Right cardiac atrium (tissue), 5 donors: ENCODE measurements around the gene HOMER1. TPM values are rescaled to one million over a fixed set of nuclear protein-coding genes. Genes with fewer than 3 reads are reported as not detected.

Experiments used
- ATAC-seq, 2 donors: fragments of 200-7000 bp; cut with Tn5 transposase; one replicate each; pipeline versions ENCODE4 v1.8.0 to v1.9.1; 2020; ENCODE audit warnings: moderate library complexity in 2 of 2, mild to moderate bottlenecking in 1 of 2
- DNase-seq, 3 donors: peaks; one replicate each; pipeline ENCODE4 v3.0.0-alpha.2; 2020
- H3K27ac ChIP-seq: one replicate; pipeline ENCODE4 v1.5.1; 2013; ENCODE audit warnings: mild to moderate bottlenecking, low read length, control low read depth, moderate library complexity
- H3K27me3 ChIP-seq: one replicate; pipeline ENCODE4 v1.6.1; 2013; ENCODE audit not compliant: control insufficient read depth, insufficient read depth
- H3K4me1 ChIP-seq: one replicate; pipeline ENCODE4 v1.6.1; 2013; ENCODE audit warnings: low read length; ENCODE audit not compliant: control insufficient read depth, insufficient read depth
- H3K4me3 ChIP-seq: one replicate; pipeline ENCODE4 v1.5.1; 2013; ENCODE audit warnings: low read length, control low read depth
- H3K9me3 ChIP-seq: one replicate; pipeline ENCODE4 v1.6.1; 2013; ENCODE audit warnings: low read length; ENCODE audit not compliant: control insufficient read depth
- WGBS: extraction: QIAGEN DNeasy Blood & Tissue Kit; methylation state at CpG from one replicate; pipeline ENCODE4 v1.1.7; 2013; 5-methylcytosine and 5-hydroxymethylcytosine counted together
- intact Hi-C, 4 donors: fragments of 100-400 bp; cut with DNase I; formaldehyde crosslinking; loops; one replicate each; pipeline versions ENCODE4 v1.11.0 to v1.14.0; 2022 to 2023
- polyA plus RNA-seq: library from polyadenylated mRNA; stranded (reverse); fragments of 200-250 nt; gene quantifications from one replicate; pipeline ENCODE4 v1.2.3, GENCODE V29; 2013
- total RNA-seq, 4 donors: library from RNA; stranded (reverse); fragmentation: NEBNext Ultra II Directional; extraction: Animal tissue kit (Norgen Biotek cat#: 25700); gene quantifications; one replicate each; pipeline ENCODE4 v1.2.1, GENCODE V29; 2021
- donor health status: healthy with polysubstance abuse.
- donor health status: DM: no; HTN: yes; CAD: no.
- donor health status: DM: no; HTN: no; CAD: no.
- donor health status: DM: no; HTN: yes; CAD: no; lungs with severe emphysema.
- donor health status: DM: yes; HTN: yes; CAD: no.

Gene HOMER1
- total and polyA plus RNA-seq, 5 donors: 10.0 to 57.6 (median 42.4) TPM

- H3K27me3 ChIP-seq: no peaks in the 10 kb centered on the region
- DNase-seq (no peak), ATAC-seq (peak; percentile 83 to 87)
- no peaks in the 10 kb centered on the region for H3K9me3 ChIP-seq
- no peaks in the 10 kb centered on the region for H3K4me1 ChIP-seq
- no peak overlapping the region for H3K4me3 ChIP-seq
- H3K27ac ChIP-seq: no peak overlapping the region
- intact Hi-C loops: no loop called here
Observed at GRCh38 chr5:79378510-79379186, 135.3 kb downstream of the HOMER1 start.

DNA sequence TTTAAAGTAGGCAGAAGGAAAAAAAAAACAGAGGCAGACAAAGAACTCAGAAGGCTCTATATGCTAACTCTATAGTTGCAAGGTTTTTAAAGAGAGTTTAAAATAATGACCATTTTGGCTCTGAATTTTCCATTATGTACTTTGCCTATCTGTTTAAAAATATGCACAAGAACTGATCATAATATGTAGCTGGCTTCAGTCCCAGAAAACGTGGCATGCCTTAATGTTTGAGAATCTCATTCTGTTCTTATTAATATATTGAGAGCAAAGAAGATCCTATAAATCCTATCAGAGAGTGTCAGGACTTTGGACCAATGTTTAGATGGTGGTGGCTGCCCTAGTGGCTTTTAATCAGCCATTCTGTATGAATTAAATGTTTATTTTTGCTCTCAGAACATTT lies 156.5 kb downstream of the HOMER1 start:
- Histone ChIP-seq H3K27me3 (no peaks in the 10 kb centered on the region), H3K4me3 (no peak overlapping the region), H3K27ac (no peak overlapping the region), H3K9me3 (no peaks in the 10 kb centered on the region), H3K4me1 (no peaks in the 10 kb centered on the region)
- ATAC-seq: no peak
- intact Hi-C loops: no loop called here
- no peak for DNase-seq
- WGBS: 11% methylated on average over 1 of the region's 1 CpG

DNA sequence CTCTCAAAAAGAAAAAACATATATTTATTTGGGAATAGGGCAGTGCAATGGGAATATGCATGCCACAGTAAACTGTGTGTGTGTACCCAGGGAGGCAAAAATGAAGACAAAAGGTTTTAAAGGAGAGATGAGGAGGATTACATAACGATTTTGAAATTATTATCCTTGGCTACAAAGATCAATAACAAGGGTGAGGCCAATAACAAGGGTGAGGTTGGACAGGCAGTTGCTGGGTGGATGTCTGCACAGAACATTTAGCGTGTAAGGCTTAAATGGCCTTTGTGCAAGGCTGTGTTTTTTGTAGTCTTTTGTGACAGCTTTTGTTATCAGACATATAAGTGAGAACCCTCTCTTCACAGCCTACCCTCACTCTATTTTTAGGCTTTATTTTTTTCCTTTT lies 164.1 kb downstream of the HOMER1 start:
- ATAC-seq (no peak), DNase-seq (no peak)
- intact Hi-C loops: no loop called here
- no peak overlapping the region for H3K4me3 ChIP-seq
- 86% methylated on average over 2 of the region's 2 CpGs for WGBS
- no peaks in the 10 kb centered on the region for H3K4me1 ChIP-seq
- no peak overlapping the region for H3K27ac ChIP-seq
- H3K9me3 ChIP-seq: no peaks in the 10 kb centered on the region
- H3K27me3 ChIP-seq: no peaks in the 10 kb centered on the region

DNA sequence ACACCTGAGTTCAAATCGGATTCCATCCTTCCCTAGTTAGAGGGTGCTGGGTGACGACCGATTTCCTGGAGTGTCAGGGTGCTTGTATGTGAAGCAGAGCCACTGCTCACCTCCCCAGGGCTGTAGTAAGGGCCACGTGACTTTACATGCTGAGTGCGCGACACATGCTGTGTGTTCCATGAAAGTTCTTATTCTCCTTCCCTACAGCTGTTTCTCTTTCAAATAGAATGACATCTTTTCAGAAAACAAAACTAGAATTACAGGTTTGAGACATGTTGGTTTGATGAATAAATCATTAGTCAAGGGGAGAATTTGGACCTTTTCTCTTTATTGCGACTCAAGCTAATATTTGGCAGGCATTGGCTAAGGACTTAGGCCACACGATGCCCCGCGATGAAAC lies 164.9 kb downstream of the HOMER1 start:
- no peak for DNase-seq
- Histone ChIP-seq H3K27ac (no peak overlapping the region), H3K9me3 (no peaks in the 10 kb centered on the region), H3K4me1 (no peaks in the 10 kb centered on the region), H3K4me3 (no peak overlapping the region), H3K27me3 (no peaks in the 10 kb centered on the region)
- intact Hi-C loops: no loop called here
- 88% methylated on average over 10 of the region's 10 CpGs for WGBS
- ATAC-seq: no peak

DNA sequence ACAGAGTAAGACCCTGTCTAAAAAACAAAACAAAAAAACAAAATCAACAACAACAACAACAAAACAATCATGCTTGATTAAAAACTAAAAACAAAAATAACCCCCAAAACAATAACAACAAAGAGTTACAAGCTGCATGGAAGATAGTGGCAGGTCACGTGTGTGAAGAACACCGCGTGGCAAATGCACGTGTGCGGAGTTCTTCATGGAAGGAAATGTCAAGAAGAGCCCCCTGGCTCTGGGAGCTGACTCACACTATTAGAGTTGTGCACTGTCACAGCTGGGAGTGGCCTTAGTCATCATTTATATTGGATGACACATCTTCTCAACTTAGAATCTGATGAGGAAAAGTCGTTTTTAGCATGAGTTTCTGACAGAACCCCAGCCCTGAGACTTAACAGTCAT lies 167.5 kb downstream of the HOMER1 start:
- no peak for ATAC-seq
- Histone ChIP-seq H3K27me3 (no peaks in the 10 kb centered on the region), H3K27ac (no peak overlapping the region), H3K4me3 (no peak overlapping the region), H3K9me3 (no peaks in the 10 kb centered on the region), H3K4me1 (no peaks in the 10 kb centered on the region)
- intact Hi-C loops: no loop called here
- no peak for DNase-seq
- WGBS: 81% methylated on average over 6 of the region's 6 CpGs

DNA sequence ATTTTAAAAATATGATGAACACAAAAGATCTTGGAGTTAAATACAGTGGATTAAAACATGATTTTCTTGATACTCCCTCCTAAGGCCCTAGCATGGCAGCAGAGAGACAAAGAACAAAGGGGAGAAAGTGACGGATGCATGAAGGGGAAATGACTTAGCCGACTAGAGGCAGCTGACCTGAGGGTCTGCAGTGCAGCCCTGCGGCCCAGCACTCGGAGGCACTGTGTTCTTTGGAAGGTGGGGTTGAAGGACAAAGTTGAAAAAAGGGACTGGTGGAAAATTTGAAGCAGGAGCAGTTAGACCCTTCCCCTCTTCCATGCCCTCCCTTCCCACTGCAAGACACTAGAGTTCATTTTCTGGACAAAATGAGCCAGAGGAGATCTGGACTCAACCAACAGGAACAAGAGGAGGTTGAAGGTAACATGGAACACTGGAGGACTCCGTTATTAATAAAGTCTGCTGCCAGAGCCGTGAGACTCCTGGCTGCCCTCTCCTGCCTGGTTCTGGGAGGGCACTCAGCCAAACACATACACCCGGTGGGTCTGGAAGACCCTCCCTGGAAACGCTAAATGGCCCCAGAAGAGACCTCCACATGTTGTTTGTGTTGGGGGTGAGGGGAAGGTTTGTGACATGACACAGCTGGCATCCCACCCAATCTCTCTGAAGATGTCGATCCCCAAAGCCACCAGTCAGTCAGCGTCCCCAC lies 179.9 kb downstream of the HOMER1 start:
- DNase-seq: no peak
- 74% methylated on average over 10 of the region's 10 CpGs for WGBS

DNA sequence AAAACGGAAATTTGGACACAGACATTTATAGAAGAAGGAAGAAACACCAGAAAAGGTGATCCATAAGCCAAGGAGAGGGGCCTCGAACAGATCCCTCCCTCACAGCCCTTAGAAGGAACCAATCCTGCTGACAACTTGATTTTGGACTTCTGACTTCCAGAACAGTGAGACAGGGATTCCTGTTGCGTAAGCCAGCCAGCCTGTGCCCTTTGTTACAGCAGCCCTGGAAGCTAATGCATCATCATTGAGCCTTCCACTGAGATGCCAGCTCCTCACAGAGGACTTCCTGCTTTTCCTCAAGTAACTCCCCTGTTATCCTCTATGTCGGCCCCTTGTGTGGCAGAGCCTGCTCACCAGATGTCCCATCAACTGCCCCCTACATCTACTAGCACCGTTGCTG lies 183.9 kb downstream of the HOMER1 start:
- no peaks in the 10 kb centered on the region for H3K27me3 ChIP-seq

More for the DNA sequence above, 179.9 kb downstream of the HOMER1 start:
- ATAC-seq: no peak
- Histone ChIP-seq H3K27me3 (no peaks in the 10 kb centered on the region), H3K27ac (no peak overlapping the region), H3K4me3 (no peak overlapping the region), H3K4me1 (no peaks in the 10 kb centered on the region), H3K9me3 (peaks cover 2% of the 10 kb centered on the region)
- intact Hi-C loops: no loop called here

GRCh38 chr5:79329453-79329852 lies 184.5 kb downstream of the HOMER1 start:
- ATAC-seq: no peak
- Histone ChIP-seq H3K4me3 (no peak overlapping the region), H3K9me3 (peaks cover 2% of the 10 kb centered on the region), H3K27me3 (no peaks in the 10 kb centered on the region), H3K27ac (no peak overlapping the region), H3K4me1 (no peaks in the 10 kb centered on the region)
- 80% methylated on average over 4 of the region's 4 CpGs for WGBS
- intact Hi-C loops: no loop called here
- no peak for DNase-seq

More for the DNA sequence above, 183.9 kb downstream of the HOMER1 start:
- peaks cover 2% of the 10 kb centered on the region for H3K9me3 ChIP-seq
- intact Hi-C loops: no loop called here
- H3K4me3 ChIP-seq: no peak overlapping the region
- ATAC-seq (no peak), DNase-seq (no peak)
- H3K4me1 ChIP-seq: no peaks in the 10 kb centered on the region
- H3K27ac ChIP-seq: no peak overlapping the region
- WGBS: 74% methylated on average over 5 of the region's 5 CpGs

Other genes with a start within 250 kb of the HOMER1 start
- 10 to 100 TPM; 29.9 to 38.7 (median 33.7) TPM for gene TENT2, start 98.3 kb upstream of the HOMER1 start, total RNA-seq
- gene TENT2, start 98.3 kb upstream of the HOMER1 start, polyA plus RNA-seq: 12.3 TPM
- gene CMYA5, start 175.7 kb upstream of the HOMER1 start, total RNA-seq: 1,000 to 10,000 TPM in 1 of 4 donors, 100 to 1,000 TPM in 3; 697 to 1,021 (median 821) TPM
- 341 TPM for gene CMYA5, start 175.7 kb upstream of the HOMER1 start, polyA plus RNA-seq